Heart left ventricle (tissue), 13 donors: ENCODE data around the gene RPS6KB2.

Experiments used
- POLR2A ChIP-seq, 2 donors: fragments of 450-650 bp; IDR thresholded peaks; one replicate each; pipeline ENCODE4 v1.6.1; 2017; ENCODE audit warnings: antibody characterized with exemption in 2 of 2, mild to moderate bottlenecking in 2 of 2, moderate library complexity in 2 of 2
- TF ChIP-seq, protein P1 (sequence below), 12 donors: fragments of 200-600 bp; sonication (generic) in 4 of 12; IDR thresholded peaks; one replicate each; pipeline versions ENCODE4 v1.5.0 to v1.8.0; 2018 to 2022; ENCODE audit warnings: antibody characterized with exemption in 12 of 12, mild to moderate bottlenecking in 5 of 12
- donor health status: ischemic (EF 13 %, LVEDD 7.1; RV severe dilation, severe dysfunction).
- donor health status: DM: no; HTN: yes; CAD: no.
- donor health status: DM: no; HTN: no; CAD: no.
- donor health status: ischemic (EF 25% LVEDD 6.9; RV normal size, moderate dysfunction).
- donor health status: ischemic (EF 25% LVEDD 5.7; RV mildly dilated, moderate dysfunction).
- donor health status: ischemic (EF 35%, LVEDD 5.7; RV mildly dilated, moderate dysfunction).
- donor health status: nonischemic (EF 11% LVEDD 7.7; RV severe dilation, severe dysfunction).
- donor health status: DM: yes; HTN: yes; CAD: no.
- donor health status: PGD.
- donor health status: ischemic (EF 29% LVEDD 5.4; RV normal size, mild dysfunction).
- donor health status: nonischemic (EF 23%, LVEDD 6.1; RV moderate dilation, normal function).

DNA sequence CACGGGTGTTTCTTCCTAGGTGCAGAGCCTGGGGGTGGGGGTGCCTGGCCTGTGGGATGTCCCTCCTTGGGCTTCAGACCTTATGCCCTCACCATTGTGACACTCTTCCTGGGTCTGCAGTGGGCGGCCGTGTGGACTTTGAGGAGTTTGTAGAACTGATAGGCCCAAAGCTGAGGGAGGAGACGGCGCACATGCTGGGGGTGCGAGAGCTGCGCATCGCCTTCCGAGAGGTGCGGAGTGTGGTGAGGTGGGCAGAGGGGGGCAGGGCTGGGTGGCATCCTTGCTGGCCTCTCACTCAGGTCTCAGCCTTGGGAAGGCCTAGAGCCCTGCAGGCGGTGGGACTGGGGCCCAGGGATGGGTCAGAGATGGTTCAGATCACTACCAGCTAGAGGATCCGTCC lies 29.2 kb downstream of the RPS6KB2 start:
- TF ChIP-seq, protein P1, sequence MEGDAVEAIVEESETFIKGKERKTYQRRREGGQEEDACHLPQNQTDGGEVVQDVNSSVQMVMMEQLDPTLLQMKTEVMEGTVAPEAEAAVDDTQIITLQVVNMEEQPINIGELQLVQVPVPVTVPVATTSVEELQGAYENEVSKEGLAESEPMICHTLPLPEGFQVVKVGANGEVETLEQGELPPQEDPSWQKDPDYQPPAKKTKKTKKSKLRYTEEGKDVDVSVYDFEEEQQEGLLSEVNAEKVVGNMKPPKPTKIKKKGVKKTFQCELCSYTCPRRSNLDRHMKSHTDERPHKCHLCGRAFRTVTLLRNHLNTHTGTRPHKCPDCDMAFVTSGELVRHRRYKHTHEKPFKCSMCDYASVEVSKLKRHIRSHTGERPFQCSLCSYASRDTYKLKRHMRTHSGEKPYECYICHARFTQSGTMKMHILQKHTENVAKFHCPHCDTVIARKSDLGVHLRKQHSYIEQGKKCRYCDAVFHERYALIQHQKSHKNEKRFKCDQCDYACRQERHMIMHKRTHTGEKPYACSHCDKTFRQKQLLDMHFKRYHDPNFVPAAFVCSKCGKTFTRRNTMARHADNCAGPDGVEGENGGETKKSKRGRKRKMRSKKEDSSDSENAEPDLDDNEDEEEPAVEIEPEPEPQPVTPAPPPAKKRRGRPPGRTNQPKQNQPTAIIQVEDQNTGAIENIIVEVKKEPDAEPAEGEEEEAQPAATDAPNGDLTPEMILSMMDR (IDR thresholded peaks at IDR 0.05), result no peak
- no peak for TF ChIP-seq POLR2A (IDR thresholded peaks at IDR 0.05)
